Transverse colon (tissue), 4 donors: Measurements from ENCODE around the gene SPINK6. TPM values are rescaled to one million over a fixed set of nuclear protein-coding genes. Genes with fewer than 3 reads are reported as not detected.

Source experiments
- DNase-seq: peaks from one replicate; pipeline ENCODE4 v3.0.0-alpha.2; 2019
- H3K27ac ChIP-seq, 4 donors: fragments of 200-600 bp; sonication (generic); 2 replicates each; pipeline ENCODE4 v1.5.1; 2016 to 2018; ENCODE audit warnings: inconsistent platforms in 4 of 4
- H3K27me3 ChIP-seq: fragments of 200-600 bp; sonication (generic); 2 replicates; pipeline ENCODE4 v1.5.1; 2017; ENCODE audit warnings: inconsistent platforms
- H3K36me3 ChIP-seq, 4 donors: fragments of 200-600 bp; sonication (generic); 2 replicates each; pipeline ENCODE4 v1.5.1; 2017 to 2019; ENCODE audit warnings: inconsistent platforms in 4 of 4
- H3K4me1 ChIP-seq, 4 donors: fragments of 200-600 bp; sonication (generic); 2 replicates each; pipeline ENCODE4 v1.5.1; 2017 to 2020; ENCODE audit warnings: inconsistent platforms in 4 of 4
- H3K4me3 ChIP-seq, 4 donors: fragments of 200-600 bp; sonication (generic); 1 replicate in 1 of 4; 2 replicates in 3 of 4; pipeline versions ENCODE4 v1.5.1 to v1.6.1; 2017 to 2019; ENCODE audit warnings: inconsistent platforms in 4 of 4
- H3K9me3 ChIP-seq, 2 donors: fragments of 200-600 bp; sonication (generic); 2 replicates each; pipeline ENCODE4 v1.5.1; 2017 to 2019; ENCODE audit warnings: inconsistent platforms in 2 of 2
- CTCF ChIP-seq, 5 experiments: fragments of 200-600 bp in 3 of 5; fragments of 450-650 bp in 2 of 5; sonication (generic) in 3 of 5; IDR thresholded peaks; 1 replicate in 2 of 5; 2 replicates in 3 of 5; pipeline ENCODE4 v1.5.1; 2016 to 2017; ENCODE audit warnings: antibody characterized with exemption in 5 of 5, inconsistent platforms in 3 of 5, mild to moderate bottlenecking in 2 of 5, moderate library complexity in 1 of 5
- EP300 ChIP-seq: sonication (generic); formaldehyde crosslinking; IDR thresholded peaks from one replicate; pipeline ENCODE4 v1.6.1; 2017; ENCODE audit warnings: antibody characterized with exemption, low read depth
- POLR2A ChIP-seq: fragments of 450-650 bp; IDR thresholded peaks from one replicate; pipeline ENCODE4 v1.6.1; 2016; ENCODE audit warnings: antibody characterized with exemption, mild to moderate bottlenecking, moderate library complexity
- POLR2AphosphoS5 ChIP-seq, 3 donors: sonication (generic); formaldehyde crosslinking; IDR thresholded peaks; one replicate each; pipeline ENCODE4 v1.6.1; 2016; ENCODE audit warnings: antibody characterized with exemption in 3 of 3
- WGBS, 2 donors: methylation state at CpG; one replicate each; pipeline ENCODE4 v1.1.5; 2018; ENCODE audit warnings: low coverage in 1 of 2; 5-methylcytosine and 5-hydroxymethylcytosine counted together
- in situ Hi-C, 4 donors: fragments of 200-750 bp; cut with MboI; loops; one replicate each; pipeline versions ENCODE4 v1.15.0 to v1.15.1; 2017; ENCODE audit warnings: low sequenced_read_pairs in 3 of 4, low pct_ligation_motif_present in 1 of 4, low pct_unique_long_range_greater_than_20kb in 1 of 4
- intact Hi-C: fragments of 100-400 bp; cut with DNase I; formaldehyde crosslinking; loops from one replicate; pipeline ENCODE4 v1.15.1; 2023; ENCODE audit warnings: low total_unique reads
- total RNA-seq, 4 donors: library from RNA; depleted of rRNA; stranded (reverse); fragments of >200 nt; gene quantifications; one replicate each; pipeline ENCODE4 v1.1.0, GENCODE V29; 2016

Gene SPINK6
- total RNA-seq, 4 donors from 2014 or later, result not detected

- intact Hi-C loops (no loop called here), in situ Hi-C loops (no loop called here)
- TF ChIP-seq EP300 (no peak), POLR2A (no peak), CTCF (IDR thresholded peaks at IDR 0.05) (no peak), POLR2AphosphoS5 (IDR thresholded peaks at IDR 0.05) (no peak)
- DNase-seq, result no peak
- Histone ChIP-seq H3K4me3 (no peak overlapping the region), H3K9me3 (no peaks in the 10 kb centered on the region), H3K36me3 (no peaks in the 10 kb centered on the region), H3K27me3 (no peaks in the 10 kb centered on the region), H3K4me1 (no peaks in the 10 kb centered on the region), H3K27ac (no peak overlapping the region)
Observed at GRCh38 chr5:148229840-148230239, 27.0 kb downstream of the SPINK6 start.

- Histone ChIP-seq H3K4me3 (no peak overlapping the region), H3K36me3 (no peaks in the 10 kb centered on the region), H3K27me3 (no peaks in the 10 kb centered on the region), H3K9me3 (no peaks in the 10 kb centered on the region), H3K27ac (no peak overlapping the region), H3K4me1 (no peaks in the 10 kb centered on the region)
- TF ChIP-seq CTCF (IDR thresholded peaks at IDR 0.05), result no peak
- TF ChIP-seq EP300, result no peak
- TF ChIP-seq POLR2AphosphoS5 (IDR thresholded peaks at IDR 0.05), result no peak
- TF ChIP-seq POLR2A, result no peak
- WGBS, 2 donors, result 86 to 94% methylated on average over 4 to 7 of the region's 7 CpGs
- in situ Hi-C loops (no loop called here), intact Hi-C loops (no loop called here)
- no peak for DNase-seq
Observed at GRCh38 chr5:148230240-148230639, 27.4 kb downstream of the SPINK6 start.

GRCh38 chr5:148237785-148238417 lies 35.1 kb downstream of the SPINK6 start:
- no peak for DNase-seq
- Histone ChIP-seq H3K4me1 (no peaks in the 10 kb centered on the region), H3K9me3 (no peaks in the 10 kb centered on the region), H3K36me3 (no peaks in the 10 kb centered on the region), H3K27me3 (no peaks in the 10 kb centered on the region), H3K4me3 (no peak overlapping the region), H3K27ac (no peak overlapping the region)
- TF ChIP-seq POLR2AphosphoS5 (IDR thresholded peaks at IDR 0.05) (no peak), EP300 (no peak), POLR2A (no peak)
- 30 to 32% methylated on average over 4 of the region's 4 CpGs for WGBS, 2 donors
- intact Hi-C loops, result no loop called here
- in situ Hi-C loops, result no loop called here

- intact Hi-C loops (no loop called here), in situ Hi-C loops (no loop called here)
- Histone ChIP-seq H3K27ac (no peak within 1 kb of the TSS), H3K9me3 (no peaks in the 10 kb centered on the region), H3K36me3 (no peaks in the 10 kb centered on the region), H3K27me3 (no peaks in the 10 kb centered on the region), H3K4me3 (no peak within 1 kb of the TSS), H3K4me1 (no peaks in the 10 kb centered on the region)
- WGBS, 2 donors, result 50 to 51% methylated on average over 2 of the region's 2 CpGs
- no peak for TF ChIP-seq POLR2A
- no peak for TF ChIP-seq CTCF (IDR thresholded peaks at IDR 0.05)
- TF ChIP-seq POLR2AphosphoS5 (IDR thresholded peaks at IDR 0.05), result no peak
- TF ChIP-seq EP300, result no peak
- no peak for DNase-seq
Observed at GRCh38 chr5:148238418-148238794, 35.6 kb downstream of the SPINK6 start, which contains the start of gene MARCOL. Gene MARCOL (plus strand): TSS chr5:148238525. CDS start chr5:148238598, 73 bp downstream.

- Histone ChIP-seq H3K4me1 (no peaks in the 10 kb centered on the region), H3K36me3 (no peaks in the 10 kb centered on the region), H3K9me3 (no peaks in the 10 kb centered on the region), H3K27ac (no peak overlapping the region), H3K4me3 (no peak overlapping the region), H3K27me3 (no peaks in the 10 kb centered on the region)
- 78 to 81% methylated on average over 2 of the region's 2 CpGs for WGBS, 2 donors
- TF ChIP-seq CTCF (IDR thresholded peaks at IDR 0.05), result no peak
- TF ChIP-seq EP300, result no peak
- no peak for TF ChIP-seq POLR2AphosphoS5 (IDR thresholded peaks at IDR 0.05)
- no peak for TF ChIP-seq POLR2A
- in situ Hi-C loops (no loop called here), intact Hi-C loops (no loop called here)
- DNase-seq, result no peak
Observed at GRCh38 chr5:148248894-148249293, 46.1 kb downstream of the SPINK6 start.
